HepG2 (cell line): Measurements from ENCODE around the gene DYNC1LI2. TPM values are rescaled to one million over a fixed set of nuclear protein-coding genes. Genes with fewer than 3 reads are reported as not detected.

Experiments used
- ATAC-seq: fragments of 200-7000 bp; cut with Tn5 transposase; 3 replicates; pipeline ENCODE4 v1.9.1; 2020; ENCODE audit warnings: mild to moderate bottlenecking, moderate library complexity
- BruUV-seq: library from RNA; stranded (reverse); fragments of 400-500 nt; replicated peaks from 2 replicates; lab custom pipeline; 2021; lab: Mats Ljungman, UMichigan
- CTCF ChIA-PET: fragments of 300-600 bp; formaldehyde crosslinking; extraction: SDS; loops from one replicate; lab custom pipeline; 2021; ENCODE audit warnings: low total read pairs, inconsistent platforms, low intra/inter-chr PET ratio; lab: Yijun Ruan, JAX
- POLR2A ChIA-PET: fragments of 350-600 bp; sonication (Branson Sonifier 250); formaldehyde crosslinking; loops from one replicate; lab custom pipeline; 2020; ENCODE audit warnings: antibody characterized with exemption, inconsistent platforms; lab: Yijun Ruan, JAX
- DNase-seq: peaks from one replicate; pipeline ENCODE4 v3.0.0-alpha.2; 2015; ENCODE audit warnings: low spot score
- FAIRE-seq: peaks from 3 replicates; lab custom pipeline; 2011; peaks lifted over from hg19 to GRCh38; lab: Jason Lieb, UNC
- H2AFZ ChIP-seq: one replicate; pipeline ENCODE4 v1.6.1; 2011; ENCODE audit warnings: low read length, inconsistent platforms
- H3K27ac ChIP-seq: fragments of 300-600 bp; 3 replicates; pipeline ENCODE4 v1.8.0; 2011; ENCODE audit warnings: mixed run types, mild to moderate bottlenecking, mixed read lengths, low read length, inconsistent platforms; ENCODE audit not compliant: insufficient read depth; ENCODE audit errors: extremely low read length
- H3K27me3 ChIP-seq, 2 experiments: fragments of 200-600 bp in 1 of 2; 2 replicates in 1 of 2; 3 replicates in 1 of 2; pipeline versions ENCODE4 v1.6.0 to v1.8.0; 2011; ENCODE audit warnings: low read length in 2 of 2, mild to moderate bottlenecking in 2 of 2, moderate library complexity in 2 of 2, inconsistent platforms in 1 of 2; ENCODE audit not compliant: insufficient read depth in 2 of 2, control insufficient read depth in 1 of 2
- H3K36me3 ChIP-seq, 2 experiments: fragments of 200-600 bp in 1 of 2; replicated peaks in 1 of 2; 2 replicates in 1 of 2; 3 replicates in 1 of 2; pipeline versions ENCODE4 v1.5.1 to v1.8.0; 2011; ENCODE audit warnings: low read length in 2 of 2, inconsistent platforms in 1 of 2; ENCODE audit not compliant: insufficient read depth in 2 of 2, control insufficient read depth in 1 of 2
- H3K4me1 ChIP-seq: 2 replicates; pipeline ENCODE4 v1.5.1; 2012; ENCODE audit warnings: low read length, inconsistent platforms; ENCODE audit not compliant: insufficient read depth
- H3K4me2 ChIP-seq: 2 replicates; pipeline ENCODE4 v1.6.0; 2011; ENCODE audit warnings: low read depth, low read length, inconsistent platforms
- H3K4me3 ChIP-seq, 3 experiments: fragments of 200-600 bp in 1 of 3; sonication (generic), shearing (Covaris generic) in 1 of 3; replicated peaks in 1 of 3; 2 replicates each; pipeline ENCODE4 v1.5.1; 2011 to 2016; ENCODE audit warnings: low read length in 3 of 3, inconsistent platforms in 2 of 3, low read depth in 2 of 3, mild to moderate bottlenecking in 2 of 3, control low read depth in 1 of 3, mixed read lengths in 1 of 3; ENCODE audit not compliant: insufficient read depth in 1 of 3
- H3K79me2 ChIP-seq: one replicate; pipeline ENCODE4 v1.6.1; 2011; ENCODE audit warnings: low read length, inconsistent platforms; ENCODE audit not compliant: insufficient read depth
- H3K9ac ChIP-seq: 2 replicates; pipeline ENCODE4 v1.6.0; 2011; ENCODE audit warnings: mild to moderate bottlenecking, low read depth, low read length, inconsistent platforms; ENCODE audit not compliant: insufficient read depth
- H3K9me3 ChIP-seq: 2 replicates; pipeline ENCODE4 v1.5.1; 2012; ENCODE audit warnings: mild to moderate bottlenecking, low read length
- H4K20me1 ChIP-seq: 2 replicates; pipeline ENCODE4 v1.6.0; 2011; ENCODE audit warnings: inconsistent platforms, mild to moderate bottlenecking, low read length, moderate library complexity; ENCODE audit not compliant: insufficient read depth
- CTCF ChIP-seq: sonication (generic); formaldehyde crosslinking; IDR thresholded peaks from 2 replicates; pipeline ENCODE4 v1.5.0; 2020; ENCODE audit warnings: mild to moderate bottlenecking, missing genetic modification reagents, moderate library complexity
- KLF9 ChIP-seq: IDR thresholded peaks from 2 replicates; pipeline ENCODE4 v1.6.1; 2016; ENCODE audit warnings: low read depth
- RARA ChIP-seq: IDR thresholded peaks from 2 replicates; pipeline ENCODE4 v1.6.1; 2016; ENCODE audit warnings: missing genetic modification reagents, missing compliant biosample characterization
- WGBS: methylation state at CpG from one replicate; pipeline ENCODE4 v1.1.6; 2017; ENCODE audit warnings: low lambda C conversion rate; 5-methylcytosine and 5-hydroxymethylcytosine counted together
- in situ Hi-C: cut with HindIII; loops from 2 replicates; pipeline ENCODE4 v1.10.0; 2017; ENCODE audit warnings: low pct_unique_long_range_greater_than_20kb; ENCODE audit not compliant: extremely low pct_ligation_motif_present
- intact Hi-C: fragments of 100-400 bp; cut with micrococcal nuclease; formaldehyde crosslinking; loops from one replicate; pipeline ENCODE4 v1.10.0; 2022; ENCODE audit not compliant: unreplicated experiment
- polyA plus RNA-seq, 8 experiments: library from polyadenylated mRNA; depleted of rRNA in 3 of 8; stranded (reverse) in 7 of 8; unstranded in 1 of 8; fragments of >200 nt; fragmentation: Illumina TruSeq in 4 of 8; extraction: Trizol in 4 of 8; gene quantifications; 2 replicates each; pipeline versions ENCODE4 v1.2.1 to v1.2.3, GENCODE V29; 2011 to 2016; ENCODE audit warnings: low read depth in 4 of 8, missing spikeins in 1 of 8, mixed read lengths in 1 of 8; ENCODE audit not compliant: insufficient read depth in 1 of 8
- total RNA-seq, 5 experiments: library from RNA; depleted of rRNA; stranded (reverse); fragments of >200 nt; fragmentation: Illumina TruSeq; extraction: Trizol; gene quantifications; 2 replicates each; pipeline ENCODE4 v1.2.3, GENCODE V29; 2016; ENCODE audit warnings: low read depth in 1 of 5
- TF ChIP-seq, protein P1 (sequence below): sonication (generic); formaldehyde crosslinking; conservative IDR thresholded peaks from 2 replicates; pipeline ENCODE4 v1.8.0; 2022; ENCODE audit warnings: mild to moderate bottlenecking, moderate library complexity, missing genetic modification reagents
- TF ChIP-seq, protein P2 (sequence below): sonication (generic); formaldehyde crosslinking; conservative IDR thresholded peaks from 2 replicates; pipeline ENCODE4 v1.4.0; 2020; ENCODE audit warnings: mild to moderate bottlenecking, missing genetic modification reagents, moderate library complexity
- TF ChIP-seq, protein P3 (sequence below): sonication (generic); formaldehyde crosslinking; IDR thresholded peaks from 2 replicates; pipeline ENCODE4 v1.4.0; 2020; ENCODE audit warnings: missing genetic modification reagents, mild to moderate bottlenecking, borderline replicate concordance
- TF ChIP-seq, protein P4 (sequence below): sonication (generic); formaldehyde crosslinking; IDR thresholded peaks from 2 replicates; pipeline ENCODE4 v1.4.0; 2020; ENCODE audit warnings: missing genetic modification reagents, mild to moderate bottlenecking, borderline replicate concordance

Gene DYNC1LI2
- total and polyA plus RNA-seq, 2 of the 13 experiments (the other 11 are each of a cell fraction or from before 2014, with no cell fraction given), result 65.5 to 135 TPM

DNA sequence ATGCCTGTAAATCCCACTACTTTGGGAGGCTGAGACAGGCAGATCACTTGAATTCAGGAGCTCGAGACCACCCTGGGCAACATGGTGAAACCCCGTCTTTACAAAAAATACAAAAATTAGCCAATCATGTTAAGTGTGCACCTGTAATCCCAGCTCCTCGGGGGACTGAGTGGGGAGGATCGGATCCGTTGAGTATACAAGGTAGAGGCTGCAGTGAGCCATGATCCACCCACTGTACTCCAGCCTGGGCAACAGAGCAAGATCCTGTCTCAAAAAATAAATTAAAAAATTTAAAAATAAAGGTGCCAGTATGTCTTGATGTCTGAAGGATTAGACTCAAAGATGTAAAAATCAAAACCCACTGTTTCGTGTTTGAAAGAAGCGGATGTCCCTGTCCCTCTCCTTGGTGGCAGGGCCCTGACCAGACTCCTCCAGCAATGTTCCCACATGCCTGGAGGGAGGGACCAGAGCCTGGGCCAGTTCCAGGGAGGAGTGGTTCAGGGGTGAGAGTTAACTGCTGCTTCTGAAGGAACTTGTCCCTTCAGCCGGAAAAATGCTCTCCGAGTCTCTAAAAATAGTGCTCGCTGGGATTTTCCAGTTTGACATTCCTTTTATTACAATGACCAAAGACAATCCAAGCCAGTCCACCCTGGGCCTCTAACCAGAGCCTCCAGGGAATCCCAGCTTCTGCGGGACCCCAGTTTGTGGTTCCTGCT, 45.5 kb downstream of the DYNC1LI2 start (continued):
- TF ChIP-seq, protein P1, sequence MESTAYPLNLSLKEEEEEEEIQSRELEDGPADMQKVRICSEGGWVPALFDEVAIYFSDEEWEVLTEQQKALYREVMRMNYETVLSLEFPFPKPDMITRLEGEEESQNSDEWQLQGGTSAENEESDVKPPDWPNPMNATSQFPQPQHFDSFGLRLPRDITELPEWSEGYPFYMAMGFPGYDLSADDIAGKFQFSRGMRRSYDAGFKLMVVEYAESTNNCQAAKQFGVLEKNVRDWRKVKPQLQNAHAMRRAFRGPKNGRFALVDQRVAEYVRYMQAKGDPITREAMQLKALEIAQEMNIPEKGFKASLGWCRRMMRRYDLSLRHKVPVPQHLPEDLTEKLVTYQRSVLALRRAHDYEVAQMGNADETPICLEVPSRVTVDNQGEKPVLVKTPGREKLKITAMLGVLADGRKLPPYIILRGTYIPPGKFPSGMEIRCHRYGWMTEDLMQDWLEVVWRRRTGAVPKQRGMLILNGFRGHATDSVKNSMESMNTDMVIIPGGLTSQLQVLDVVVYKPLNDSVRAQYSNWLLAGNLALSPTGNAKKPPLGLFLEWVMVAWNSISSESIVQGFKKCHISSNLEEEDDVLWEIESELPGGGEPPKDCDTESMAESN (CRISPR knock-in tag), result no peak
- TF ChIP-seq, protein P2, sequence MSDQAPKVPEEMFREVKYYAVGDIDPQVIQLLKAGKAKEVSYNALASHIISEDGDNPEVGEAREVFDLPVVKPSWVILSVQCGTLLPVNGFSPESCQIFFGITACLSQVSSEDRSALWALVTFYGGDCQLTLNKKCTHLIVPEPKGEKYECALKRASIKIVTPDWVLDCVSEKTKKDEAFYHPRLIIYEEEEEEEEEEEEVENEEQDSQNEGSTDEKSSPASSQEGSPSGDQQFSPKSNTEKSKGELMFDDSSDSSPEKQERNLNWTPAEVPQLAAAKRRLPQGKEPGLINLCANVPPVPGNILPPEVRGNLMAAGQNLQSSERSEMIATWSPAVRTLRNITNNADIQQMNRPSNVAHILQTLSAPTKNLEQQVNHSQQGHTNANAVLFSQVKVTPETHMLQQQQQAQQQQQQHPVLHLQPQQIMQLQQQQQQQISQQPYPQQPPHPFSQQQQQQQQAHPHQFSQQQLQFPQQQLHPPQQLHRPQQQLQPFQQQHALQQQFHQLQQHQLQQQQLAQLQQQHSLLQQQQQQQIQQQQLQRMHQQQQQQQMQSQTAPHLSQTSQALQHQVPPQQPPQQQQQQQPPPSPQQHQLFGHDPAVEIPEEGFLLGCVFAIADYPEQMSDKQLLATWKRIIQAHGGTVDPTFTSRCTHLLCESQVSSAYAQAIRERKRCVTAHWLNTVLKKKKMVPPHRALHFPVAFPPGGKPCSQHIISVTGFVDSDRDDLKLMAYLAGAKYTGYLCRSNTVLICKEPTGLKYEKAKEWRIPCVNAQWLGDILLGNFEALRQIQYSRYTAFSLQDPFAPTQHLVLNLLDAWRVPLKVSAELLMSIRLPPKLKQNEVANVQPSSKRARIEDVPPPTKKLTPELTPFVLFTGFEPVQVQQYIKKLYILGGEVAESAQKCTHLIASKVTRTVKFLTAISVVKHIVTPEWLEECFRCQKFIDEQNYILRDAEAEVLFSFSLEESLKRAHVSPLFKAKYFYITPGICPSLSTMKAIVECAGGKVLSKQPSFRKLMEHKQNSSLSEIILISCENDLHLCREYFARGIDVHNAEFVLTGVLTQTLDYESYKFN, result no peak

DNA sequence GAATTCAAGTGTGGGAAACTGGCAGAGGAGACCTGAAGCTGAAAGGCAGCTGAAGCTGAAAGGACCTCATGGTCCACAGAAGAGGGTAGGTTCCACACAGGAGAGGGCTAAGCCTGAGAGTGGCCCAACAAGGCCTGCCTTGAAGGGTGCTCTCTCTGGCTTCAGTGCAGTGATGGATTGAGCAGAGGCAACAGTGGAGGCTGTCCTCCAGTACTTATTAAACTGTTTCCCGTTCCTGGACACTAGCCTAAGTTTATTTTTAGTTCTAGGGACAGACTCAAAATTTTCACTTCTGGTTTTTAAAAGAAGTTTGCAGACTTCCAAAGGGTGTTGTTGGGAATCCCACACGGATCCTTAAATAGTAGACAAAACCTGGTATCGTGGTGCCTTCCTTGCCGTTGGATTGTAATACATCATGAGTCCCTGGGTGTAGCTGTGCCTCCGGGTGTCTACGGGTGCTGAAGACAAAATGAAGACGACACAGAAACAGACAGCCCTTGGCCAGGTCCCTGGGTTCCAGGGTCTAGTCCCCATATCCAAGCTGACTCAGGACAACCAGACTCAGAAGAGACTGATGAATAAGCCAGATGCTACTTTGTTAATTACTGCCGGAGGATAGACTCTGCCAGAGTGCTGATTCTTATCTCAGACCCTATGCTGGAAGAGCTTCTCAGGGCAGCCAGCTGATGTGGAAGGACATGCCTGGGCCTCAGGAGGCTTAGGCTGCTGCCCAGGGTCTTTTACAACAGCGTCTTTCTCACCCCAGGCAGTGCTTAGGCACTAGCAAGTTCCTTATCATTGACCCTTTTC, 47.8 kb downstream of the DYNC1LI2 start:
- H3K79me2 ChIP-seq, result no peaks in the 10 kb centered on the region
- TF ChIP-seq RARA (CRISPR knock-in tag), result no peak
- TF ChIP-seq, protein P3, sequence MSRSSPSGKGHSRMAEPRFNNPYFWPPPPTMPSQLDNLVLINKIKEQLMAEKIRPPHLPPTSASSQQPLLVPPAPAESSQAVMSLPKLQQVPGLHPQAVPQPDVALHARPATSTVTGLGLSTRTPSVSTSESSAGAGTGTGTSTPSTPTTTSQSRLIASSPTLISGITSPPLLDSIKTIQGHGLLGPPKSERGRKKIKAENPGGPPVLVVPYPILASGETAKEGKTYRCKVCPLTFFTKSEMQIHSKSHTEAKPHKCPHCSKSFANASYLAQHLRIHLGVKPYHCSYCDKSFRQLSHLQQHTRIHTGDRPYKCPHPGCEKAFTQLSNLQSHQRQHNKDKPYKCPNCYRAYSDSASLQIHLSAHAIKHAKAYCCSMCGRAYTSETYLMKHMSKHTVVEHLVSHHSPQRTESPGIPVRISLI (CRISPR knock-in tag), result no peak
- TF ChIP-seq CTCF (CRISPR knock-in tag), result no peak
- TF ChIP-seq KLF9 (CRISPR knock-in tag), result no peak
- TF ChIP-seq, protein P4, sequence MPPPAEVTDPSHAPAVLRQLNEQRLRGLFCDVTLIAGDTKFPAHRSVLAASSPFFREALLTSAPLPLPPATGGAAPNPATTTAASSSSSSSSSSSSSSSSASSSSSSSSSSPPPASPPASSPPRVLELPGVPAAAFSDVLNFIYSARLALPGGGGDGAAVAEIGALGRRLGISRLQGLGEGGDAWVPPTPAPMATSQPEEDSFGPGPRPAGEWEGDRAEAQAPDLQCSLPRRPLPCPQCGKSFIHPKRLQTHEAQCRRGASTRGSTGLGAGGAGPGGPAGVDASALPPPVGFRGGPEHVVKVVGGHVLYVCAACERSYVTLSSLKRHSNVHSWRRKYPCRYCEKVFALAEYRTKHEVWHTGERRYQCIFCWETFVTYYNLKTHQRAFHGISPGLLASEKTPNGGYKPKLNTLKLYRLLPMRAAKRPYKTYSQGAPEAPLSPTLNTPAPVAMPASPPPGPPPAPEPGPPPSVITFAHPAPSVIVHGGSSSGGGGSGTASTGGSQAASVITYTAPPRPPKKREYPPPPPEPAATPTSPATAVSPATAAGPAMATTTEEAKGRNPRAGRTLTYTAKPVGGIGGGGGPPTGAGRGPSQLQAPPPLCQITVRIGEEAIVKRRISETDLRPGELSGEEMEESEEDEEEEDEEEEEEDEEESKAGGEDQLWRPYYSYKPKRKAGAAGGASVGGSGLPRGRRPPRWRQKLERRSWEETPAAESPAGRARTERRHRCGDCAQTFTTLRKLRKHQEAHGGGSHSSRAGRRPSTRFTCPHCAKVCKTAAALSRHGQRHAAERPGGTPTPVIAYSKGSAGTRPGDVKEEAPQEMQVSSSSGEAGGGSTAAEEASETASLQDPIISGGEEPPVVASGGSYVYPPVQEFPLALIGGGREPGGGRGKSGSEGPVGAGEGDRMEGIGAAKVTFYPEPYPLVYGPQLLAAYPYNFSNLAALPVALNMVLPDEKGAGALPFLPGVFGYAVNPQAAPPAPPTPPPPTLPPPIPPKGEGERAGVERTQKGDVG, result no peak
- TF ChIP-seq, all 625 proteins: peak for 0
- Histone ChIP-seq H3K27ac (no peak overlapping the region), H3K9ac (no peak overlapping the region), H4K20me1 (no peaks in the 10 kb centered on the region), H3K36me3 (no peaks in the 10 kb centered on the region), H2AFZ (no peak overlapping the region), H3K4me1 (0 out of 2 replicates have a peak, but pooled peaks cover 7% of the 10 kb centered on the region), H3K9me3 (no peaks in the 10 kb centered on the region), H3K4me2 (no peak overlapping the region), H3K27me3 (peaks cover 0 to 24% of the 10 kb centered on the region in 2 experiments; a peak in 2 of 5 replicates), H3K4me3 (no peak overlapping the region)
- peak; percentile 51 for ATAC-seq
- in situ Hi-C loops (no loop called here), intact Hi-C loops (no loop called here)
- WGBS, result 35% methylated on average over 8 of the region's 9 CpGs
- BruUV-seq, result no TSS peak
- no peak for DNase-seq
- POLR2A ChIA-PET, result no interaction called here
- no peak for FAIRE-seq
- CTCF ChIA-PET, result no interaction called here
